HUES64 (cell line): ENCODE measurements around the gene CXCR5.

Source experiments
- H3K27ac ChIP-seq: 2 replicates; pipeline ENCODE4 v1.7.0; 2013; ENCODE audit warnings: low read depth, low read length, inconsistent platforms
- H3K27me3 ChIP-seq: 2 replicates; pipeline ENCODE4 v1.6.1; 2013; ENCODE audit warnings: mild to moderate bottlenecking, low read length; ENCODE audit not compliant: insufficient read depth
- H3K36me3 ChIP-seq: 2 replicates; pipeline ENCODE4 v1.6.1; 2013; ENCODE audit warnings: mild to moderate bottlenecking, low read length; ENCODE audit not compliant: insufficient read depth
- H3K4me1 ChIP-seq: 2 replicates; pipeline ENCODE4 v1.6.1; 2013; ENCODE audit warnings: mild to moderate bottlenecking, low read length, moderate library complexity; ENCODE audit not compliant: insufficient read depth
- H3K4me3 ChIP-seq: 2 replicates; pipeline ENCODE4 v1.5.1; 2013; ENCODE audit warnings: mild to moderate bottlenecking, low read length, moderate library complexity
- H3K9ac ChIP-seq: 2 replicates; pipeline ENCODE4 v1.6.1; 2013; ENCODE audit warnings: mild to moderate bottlenecking, low read depth, low read length
- H3K9me3 ChIP-seq: 2 replicates; pipeline ENCODE4 v1.6.1; 2013; ENCODE audit warnings: low read depth, low read length; ENCODE audit not compliant: insufficient read depth
- WGBS: fragments of 150-250, 120-280 bp; methylation state at CpG from one replicate; pipeline ENCODE4 v1.1.7; 2013; ENCODE audit warnings: missing lambda C conversion rate; 5-methylcytosine and 5-hydroxymethylcytosine counted together

The CXCR5 gene

GRCh38 chr11:118889797-118890196, 6.1 kb downstream of the CXCR5 start:
- Histone ChIP-seq H3K27me3 (no peaks in the 10 kb centered on the region), H3K36me3 (no peaks in the 10 kb centered on the region), H3K9ac (no peak overlapping the region), H3K9me3 (no peaks in the 10 kb centered on the region), H3K4me1 (peaks cover 13% of the 10 kb centered on the region), H3K27ac (no peak overlapping the region), H3K4me3 (no peak overlapping the region)
- WGBS: 87% methylated on average over 5 of the region's 5 CpGs

- H3K27me3 ChIP-seq: no peaks in the 10 kb centered on the region
- no peaks in the 10 kb centered on the region for H3K9me3 ChIP-seq
- no peak overlapping the region for H3K4me3 ChIP-seq
- peaks cover 26% of the 10 kb centered on the region for H3K4me1 ChIP-seq
- no peak overlapping the region for H3K27ac ChIP-seq
- 79% methylated on average over 3 of the region's 4 CpGs for WGBS
- no peak overlapping the region for H3K9ac ChIP-seq
- H3K36me3 ChIP-seq: peaks cover 3% of the 10 kb centered on the region; the same call in 1 of the 2 replicates
Measured at GRCh38 chr11:118892514-118892913, 8.8 kb downstream of the CXCR5 start.

GRCh38 chr11:118892964-118893363, 9.3 kb downstream of the CXCR5 start:
- no peaks in the 10 kb centered on the region for H3K27me3 ChIP-seq
- peaks cover 3% of the 10 kb centered on the region; the same call in 1 of the 2 replicates for H3K36me3 ChIP-seq
- H3K27ac ChIP-seq: no peak overlapping the region
- peaks cover 25% of the 10 kb centered on the region for H3K4me1 ChIP-seq
- no peaks in the 10 kb centered on the region for H3K9me3 ChIP-seq
- WGBS: 88% methylated on average over 8 of the region's 8 CpGs
- no peak overlapping the region for H3K4me3 ChIP-seq
- H3K9ac ChIP-seq: no peak overlapping the region

- peaks cover 6% of the 10 kb centered on the region for H3K36me3 ChIP-seq
- no peak overlapping the region for H3K9ac ChIP-seq
- H3K4me1 ChIP-seq: peaks cover 22% of the 10 kb centered on the region
- H3K27ac ChIP-seq: no peak overlapping the region
- 96% methylated on average over 22 of the region's 22 CpGs for WGBS
- no peaks in the 10 kb centered on the region for H3K27me3 ChIP-seq
- no peak overlapping the region for H3K4me3 ChIP-seq
- H3K9me3 ChIP-seq: no peaks in the 10 kb centered on the region
Measured at GRCh38 chr11:118893662-118894061, 10.0 kb downstream of the CXCR5 start.

- Histone ChIP-seq H3K9ac (no peak overlapping the region), H3K36me3 (peaks cover 10% of the 10 kb centered on the region), H3K27ac (no peak overlapping the region), H3K27me3 (no peaks in the 10 kb centered on the region), H3K4me3 (no peak overlapping the region), H3K4me1 (peaks cover 22% of the 10 kb centered on the region), H3K9me3 (no peaks in the 10 kb centered on the region)
- WGBS: 94% methylated on average over 19 of the region's 19 CpGs
Measured at GRCh38 chr11:118894192-118894591, 10.5 kb downstream of the CXCR5 start.

GRCh38 chr11:118895093-118896039, 11.7 kb downstream of the CXCR5 start:
- Histone ChIP-seq H3K36me3 (peaks cover 21% of the 10 kb centered on the region), H3K9me3 (no peaks in the 10 kb centered on the region), H3K27me3 (no peaks in the 10 kb centered on the region), H3K9ac (no peak overlapping the region), H3K4me3 (no peak overlapping the region), H3K4me1 (peaks cover 22% of the 10 kb centered on the region), H3K27ac (no peak overlapping the region)
- 74% methylated on average over 25 of the region's 26 CpGs for WGBS

GRCh38 chr11:118896472-118896913, 12.8 kb downstream of the CXCR5 start:
- H3K4me3 ChIP-seq: no peak overlapping the region
- peaks cover 22% of the 10 kb centered on the region for H3K4me1 ChIP-seq
- no peaks in the 10 kb centered on the region for H3K27me3 ChIP-seq
- no peak overlapping the region for H3K27ac ChIP-seq
- no peaks in the 10 kb centered on the region for H3K9me3 ChIP-seq
- WGBS: 84% methylated on average over 10 of the region's 10 CpGs
- H3K36me3 ChIP-seq: peaks cover 33% of the 10 kb centered on the region
- no peak overlapping the region for H3K9ac ChIP-seq

GRCh38 chr11:118896921-118897591, 13.4 kb downstream of the CXCR5 start:
- Histone ChIP-seq H3K9me3 (no peaks in the 10 kb centered on the region), H3K4me1 (peaks cover 22% of the 10 kb centered on the region), H3K4me3 (no peak overlapping the region), H3K9ac (no peak overlapping the region), H3K27me3 (no peaks in the 10 kb centered on the region), H3K36me3 (peaks cover 38% of the 10 kb centered on the region), H3K27ac (no peak overlapping the region)
- 88% methylated on average over 12 of the region's 12 CpGs for WGBS

- H3K9ac ChIP-seq: no peak overlapping the region
- no peak overlapping the region for H3K4me3 ChIP-seq
- H3K4me1 ChIP-seq: peaks cover 22% of the 10 kb centered on the region
- no peak overlapping the region for H3K27ac ChIP-seq
- H3K27me3 ChIP-seq: no peaks in the 10 kb centered on the region
- WGBS: 77% methylated on average over 10 of the region's 13 CpGs
- H3K36me3 ChIP-seq: peaks cover 43% of the 10 kb centered on the region
- H3K9me3 ChIP-seq: no peaks in the 10 kb centered on the region
Measured at GRCh38 chr11:118897721-118898310, 14.1 kb downstream of the CXCR5 start.

GRCh38 chr11:118898400-118899295, 15.0 kb downstream of the CXCR5 start:
- Histone ChIP-seq H3K27me3 (no peaks in the 10 kb centered on the region), H3K4me1 (peaks cover 22% of the 10 kb centered on the region), H3K9ac (no peak overlapping the region), H3K36me3 (peaks cover 49% of the 10 kb centered on the region), H3K9me3 (no peaks in the 10 kb centered on the region), H3K27ac (no peak overlapping the region), H3K4me3 (no peak overlapping the region)
- WGBS: 92% methylated on average over 35 of the region's 35 CpGs
